HG03060 (cell line): ENCODE data around the gene SYNPO2.

ENCODE experiments used
- ATAC-seq: cut with Tn5 transposase; IDR thresholded peaks from one replicate; pipeline ENCODE4 v1.9.1; 2021; ENCODE audit warnings: low read depth, moderate number of reproducible peaks; ENCODE audit not compliant: unreplicated experiment

SYNPO2 gene, protein sequence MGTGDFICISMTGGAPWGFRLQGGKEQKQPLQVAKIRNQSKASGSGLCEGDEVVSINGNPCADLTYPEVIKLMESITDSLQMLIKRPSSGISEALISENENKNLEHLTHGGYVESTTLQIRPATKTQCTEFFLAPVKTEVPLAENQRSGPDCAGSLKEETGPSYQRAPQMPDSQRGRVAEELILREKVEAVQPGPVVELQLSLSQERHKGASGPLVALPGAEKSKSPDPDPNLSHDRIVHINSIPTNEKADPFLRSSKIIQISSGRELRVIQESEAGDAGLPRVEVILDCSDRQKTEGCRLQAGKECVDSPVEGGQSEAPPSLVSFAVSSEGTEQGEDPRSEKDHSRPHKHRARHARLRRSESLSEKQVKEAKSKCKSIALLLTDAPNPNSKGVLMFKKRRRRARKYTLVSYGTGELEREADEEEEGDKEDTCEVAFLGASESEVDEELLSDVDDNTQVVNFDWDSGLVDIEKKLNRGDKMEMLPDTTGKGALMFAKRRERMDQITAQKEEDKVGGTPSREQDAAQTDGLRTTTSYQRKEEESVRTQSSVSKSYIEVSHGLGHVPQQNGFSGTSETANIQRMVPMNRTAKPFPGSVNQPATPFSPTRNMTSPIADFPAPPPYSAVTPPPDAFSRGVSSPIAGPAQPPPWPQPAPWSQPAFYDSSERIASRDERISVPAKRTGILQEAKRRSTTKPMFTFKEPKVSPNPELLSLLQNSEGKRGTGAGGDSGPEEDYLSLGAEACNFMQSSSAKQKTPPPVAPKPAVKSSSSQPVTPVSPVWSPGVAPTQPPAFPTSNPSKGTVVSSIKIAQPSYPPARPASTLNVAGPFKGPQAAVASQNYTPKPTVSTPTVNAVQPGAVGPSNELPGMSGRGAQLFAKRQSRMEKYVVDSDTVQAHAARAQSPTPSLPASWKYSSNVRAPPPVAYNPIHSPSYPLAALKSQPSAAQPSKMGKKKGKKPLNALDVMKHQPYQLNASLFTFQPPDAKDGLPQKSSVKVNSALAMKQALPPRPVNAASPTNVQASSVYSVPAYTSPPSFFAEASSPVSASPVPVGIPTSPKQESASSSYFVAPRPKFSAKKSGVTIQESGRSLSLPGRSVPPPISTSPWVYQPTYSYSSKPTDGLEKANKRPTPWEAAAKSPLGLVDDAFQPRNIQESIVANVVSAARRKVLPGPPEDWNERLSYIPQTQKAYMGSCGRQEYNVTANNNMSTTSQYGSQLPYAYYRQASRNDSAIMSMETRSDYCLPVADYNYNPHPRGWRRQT

DNA sequence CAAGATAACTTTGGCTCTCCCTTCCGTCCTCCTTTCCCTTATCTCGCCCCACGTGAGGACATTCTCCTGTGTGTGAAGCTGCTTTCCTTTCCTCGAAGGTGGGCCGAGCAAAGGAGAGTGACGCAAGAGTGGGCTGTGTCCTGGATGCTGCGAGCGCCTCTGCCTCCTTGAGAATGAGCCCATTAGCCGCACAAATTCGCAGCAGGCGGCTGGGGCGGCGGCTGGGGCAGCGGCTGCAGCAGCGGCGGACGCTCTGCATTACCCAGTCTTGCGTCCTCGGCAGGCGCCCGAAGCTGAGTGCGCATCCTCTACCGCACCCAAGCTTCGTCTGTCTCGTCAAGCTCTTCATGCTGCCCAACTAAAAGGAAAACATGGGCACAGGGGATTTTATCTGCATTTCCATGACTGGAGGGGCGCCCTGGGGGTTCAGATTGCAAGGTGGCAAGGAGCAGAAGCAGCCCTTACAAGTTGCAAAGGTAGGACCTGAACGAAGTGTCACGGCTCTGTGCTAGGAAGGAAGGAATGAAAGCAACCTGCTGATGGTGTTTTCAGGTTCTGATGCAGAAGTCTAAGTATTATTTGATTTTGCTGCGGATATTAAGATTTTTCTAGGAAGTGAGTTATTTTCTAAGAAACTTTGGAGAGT, at the start of gene SYNPO2:
Gene SYNPO2 (plus strand): TSS at position 189 of the 646 bp plus-strand sequence. CDS start 183 bp downstream, at position 372.
- no peak for ATAC-seq

DNA sequence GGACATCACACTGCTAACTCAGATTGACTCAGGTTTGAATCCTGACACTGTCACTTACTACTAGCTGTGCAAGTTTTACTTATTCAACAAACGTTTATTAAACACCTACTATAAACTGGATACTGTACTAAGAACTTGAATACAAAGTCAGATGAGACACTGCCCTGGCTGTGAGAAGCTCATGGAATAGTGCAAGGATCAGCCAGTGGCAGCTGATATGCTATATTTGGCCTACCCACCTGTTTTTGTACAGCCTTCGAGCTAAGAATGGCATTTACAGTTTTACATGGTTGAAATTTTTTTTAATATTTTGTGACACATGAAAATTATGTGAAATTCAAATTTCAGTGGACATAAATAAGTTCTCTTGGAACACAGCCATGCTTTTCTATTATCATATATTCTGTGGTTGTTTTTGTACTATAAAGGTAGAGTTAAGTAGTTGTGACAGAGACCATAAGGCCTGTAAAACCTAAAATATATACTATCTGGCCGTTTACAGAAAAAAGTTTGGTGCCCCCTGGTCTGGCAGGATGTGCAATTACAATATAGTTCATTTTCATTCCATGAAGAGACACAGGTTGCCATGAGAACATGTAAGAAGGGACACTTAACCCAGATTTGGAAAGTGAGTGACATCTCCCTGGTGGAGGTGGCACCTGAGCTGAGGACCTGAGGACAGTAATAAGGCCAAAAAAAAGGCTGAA, 49.3 kb upstream of the SYNPO2 start:
- ATAC-seq = no peak

DNA sequence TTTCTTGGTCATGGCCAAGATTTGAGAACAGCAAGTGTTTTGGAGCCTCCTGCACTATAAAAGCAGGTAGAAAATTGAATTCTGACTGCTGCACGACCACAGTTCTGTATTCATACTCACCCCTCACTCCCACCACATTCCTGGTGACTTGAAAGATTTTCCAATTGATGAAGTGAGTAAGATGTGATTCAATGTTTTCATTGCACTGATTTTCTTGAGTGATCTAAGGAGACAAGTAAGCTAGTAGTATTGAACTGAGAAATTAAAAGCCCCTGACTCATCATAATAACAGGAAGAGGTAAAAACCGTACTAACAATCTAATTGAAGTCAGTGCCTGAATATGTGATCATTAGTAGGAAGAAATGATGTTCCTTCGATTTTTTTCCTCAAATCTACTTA, 46.6 kb upstream of the SYNPO2 start:
- no peak for ATAC-seq

- ATAC-seq = peak; percentile 43
These were observed 45.4 kb upstream of the SYNPO2 start for GRCh38 chr4:118843237-118843636.

GRCh38 chr4:118845552-118846050, 43.1 kb upstream of the SYNPO2 start:
- no peak for ATAC-seq

GRCh38 chr4:118846979-118847378, 41.7 kb upstream of the SYNPO2 start:
- ATAC-seq = no peak

- ATAC-seq = no peak
These were observed 40.4 kb upstream of the SYNPO2 start for GRCh38 chr4:118848242-118848641.

DNA sequence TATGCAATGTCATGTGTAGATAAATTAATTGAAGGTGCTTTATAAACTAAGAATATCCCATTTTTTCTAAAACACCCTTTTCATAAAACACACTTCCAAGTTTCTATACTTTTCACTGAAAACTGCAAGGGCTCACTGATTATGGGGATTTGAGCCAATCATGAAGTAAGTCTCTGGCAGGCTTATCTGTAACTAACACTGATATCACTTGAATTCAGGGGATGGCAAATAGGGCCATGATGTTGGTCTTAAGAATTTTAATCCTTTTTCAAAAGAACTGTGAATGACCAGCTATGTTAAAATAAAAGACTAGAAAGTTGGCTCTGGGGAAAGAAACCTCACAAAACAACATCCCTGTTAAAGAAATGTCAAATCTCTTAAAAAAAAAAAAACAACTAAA, 39.8 kb upstream of the SYNPO2 start:
- no peak for ATAC-seq

DNA sequence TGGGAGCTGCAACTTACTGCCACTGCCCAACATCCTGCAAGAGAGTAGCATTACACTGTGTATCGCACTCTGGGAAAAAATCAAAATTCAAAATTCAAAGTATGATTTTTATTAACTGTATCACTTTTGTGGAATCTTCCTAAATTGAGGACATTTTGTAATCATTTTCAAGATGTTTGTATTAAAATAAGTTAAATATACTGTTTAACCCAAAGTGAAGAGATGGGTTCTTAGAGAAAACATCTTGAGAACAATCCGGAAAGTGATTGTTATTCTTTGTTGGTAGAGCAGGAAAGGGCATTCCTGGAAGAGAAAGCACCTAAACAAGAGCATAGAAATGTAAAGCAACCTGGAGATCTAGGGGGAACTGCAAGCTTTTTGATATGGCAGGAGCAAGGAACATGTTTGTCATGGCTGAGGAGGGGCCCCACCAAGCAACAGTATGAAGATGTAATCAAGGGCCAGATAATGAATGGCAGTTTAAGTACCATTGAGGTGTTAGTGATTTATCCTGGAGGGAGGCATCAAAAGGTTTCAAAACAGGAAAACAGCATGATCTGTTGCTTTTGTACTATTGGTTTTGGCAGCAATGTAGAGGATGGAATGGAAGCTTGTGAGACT, 38.7 kb upstream of the SYNPO2 start:
- ATAC-seq = no peak

GRCh38 chr4:118850488-118851173, 38.0 kb upstream of the SYNPO2 start:
- ATAC-seq = peak; percentile 89

- ATAC-seq = no peak
These were observed 30.9 kb upstream of the SYNPO2 start for GRCh38 chr4:118857760-118858159.

- no peak for ATAC-seq
These were observed 29.9 kb upstream of the SYNPO2 start for GRCh38 chr4:118858779-118859178.

DNA sequence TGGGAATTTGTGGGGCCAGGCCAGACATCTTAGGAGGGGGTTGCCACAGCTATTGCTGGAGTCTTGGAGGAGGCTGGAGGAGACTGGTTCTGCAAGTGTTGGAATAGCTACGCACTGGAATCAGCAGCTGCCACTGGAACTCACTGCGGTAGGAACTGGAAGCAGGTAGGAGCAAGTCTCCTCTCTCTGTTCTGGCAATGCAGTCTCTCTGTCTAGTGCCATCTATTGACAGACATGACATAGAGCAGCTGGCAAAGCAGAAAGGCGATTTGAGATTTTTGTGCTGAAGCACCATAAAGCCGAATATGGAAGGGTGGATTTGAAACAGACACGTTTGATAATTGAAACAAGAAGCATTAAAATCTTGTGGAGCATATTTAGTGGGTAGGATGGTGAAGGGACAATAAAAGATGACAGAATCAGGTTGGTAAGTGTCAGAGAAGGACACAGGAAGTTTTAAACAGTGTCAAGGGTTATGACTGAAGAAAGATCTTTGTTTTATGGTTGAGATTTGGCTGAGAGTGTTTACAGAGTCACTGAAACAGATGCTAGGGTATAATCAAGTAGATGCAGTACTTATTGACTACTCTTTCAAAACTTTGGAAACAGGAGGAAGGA, 23.5 kb upstream of the SYNPO2 start:
- no peak for ATAC-seq

- ATAC-seq = no peak
These were observed 22.2 kb upstream of the SYNPO2 start for GRCh38 chr4:118866442-118866841.

DNA sequence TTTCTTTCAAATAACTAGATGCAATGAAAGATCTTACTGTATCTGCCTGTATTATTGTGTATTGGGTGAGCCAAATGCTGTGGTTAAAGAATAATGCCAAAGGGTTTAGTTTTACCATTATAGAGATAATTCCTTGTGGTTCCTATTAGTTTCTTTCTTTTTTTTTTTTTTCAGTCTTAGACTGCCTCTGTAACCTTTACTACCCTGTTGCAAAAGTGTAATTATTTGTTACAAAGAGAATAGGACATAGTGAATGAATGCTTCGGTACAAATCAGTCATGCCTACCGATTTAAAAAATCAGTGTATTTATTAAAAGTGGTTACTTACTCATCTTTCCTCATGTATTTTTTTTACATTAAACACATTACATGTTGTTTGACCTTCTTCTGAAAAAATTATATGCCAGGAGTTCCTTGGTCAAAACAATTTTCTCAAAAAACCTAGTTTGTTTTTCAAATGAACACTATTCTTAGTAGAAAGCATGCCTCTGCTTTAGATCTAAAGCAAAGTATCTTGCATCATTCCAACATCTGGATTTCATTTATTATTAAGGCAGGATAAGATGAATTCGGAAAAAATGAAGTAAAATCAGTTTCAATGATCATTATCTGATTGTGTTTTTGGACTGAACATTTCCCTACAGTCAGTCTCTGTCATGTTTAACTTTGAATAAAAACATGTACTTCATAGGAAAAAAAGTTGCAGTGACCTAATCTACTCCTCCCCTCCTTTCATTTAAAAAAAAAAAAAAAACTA, 21.2 kb upstream of the SYNPO2 start:
- no peak for ATAC-seq

- no peak for ATAC-seq
These were observed 18.8 kb upstream of the SYNPO2 start for GRCh38 chr4:118869808-118870342.

DNA sequence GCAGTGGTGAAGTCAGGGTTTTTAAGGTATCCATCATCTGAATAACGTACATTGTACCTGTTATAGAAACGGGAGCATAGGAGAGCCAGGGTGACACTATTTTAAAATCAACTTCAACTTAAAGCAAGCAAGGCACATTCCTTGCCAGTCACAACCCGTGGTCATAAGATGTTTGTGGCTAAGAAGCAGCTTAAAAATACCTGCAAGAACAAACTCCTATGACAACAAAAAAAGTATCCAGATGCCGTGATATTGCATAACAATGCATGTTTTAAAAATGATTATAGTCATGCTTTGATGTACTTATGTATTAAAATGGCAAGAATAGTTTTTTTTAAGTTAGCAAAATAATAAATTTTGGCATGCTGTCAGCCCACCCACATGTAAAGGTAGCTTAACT, 16.5 kb upstream of the SYNPO2 start:
- no peak for ATAC-seq
